Testis (tissue), 3 donors: ENCODE results near the gene MINDY4. TPM values are rescaled to one million over a fixed set of nuclear protein-coding genes. Genes with fewer than 3 reads are reported as not detected.
A peak's percentile ranks its signal among the peaks of the same experiment; 100 is the strongest.

Experiments used
- DNase-seq: peaks from one replicate; pipeline ENCODE4 v3.0.0-alpha.2; 2019
- H3K27ac ChIP-seq, 2 donors: fragments of 200-600 bp; sonication (generic); one replicate each; pipeline ENCODE4 v1.5.1; 2019
- H3K27me3 ChIP-seq: fragments of 200-600 bp; sonication (generic); one replicate; pipeline ENCODE4 v1.5.1; 2019
- H3K36me3 ChIP-seq: fragments of 200-600 bp; sonication (generic); one replicate; pipeline ENCODE4 v1.5.1; 2017; ENCODE audit warnings: low read depth; ENCODE audit errors: missing control alignments
- H3K4me1 ChIP-seq: fragments of 200-600 bp; sonication (generic); one replicate; pipeline ENCODE4 v1.5.1; 2019
- H3K4me3 ChIP-seq, 2 donors: fragments of 200-600 bp; sonication (generic); one replicate each; pipeline ENCODE4 v1.5.1; 2017 to 2019
- H3K9me3 ChIP-seq: fragments of 200-600 bp; sonication (generic); one replicate; pipeline ENCODE4 v1.5.1; 2017
- POLR2A ChIP-seq: fragments of 450-650 bp; IDR thresholded peaks from one replicate; pipeline ENCODE4 v1.6.1; 2017; ENCODE audit warnings: antibody characterized with exemption, mild to moderate bottlenecking, moderate library complexity
- WGBS, 2 donors: methylation state at CpG; one replicate each; pipeline ENCODE4 v1.1.5; 2018; 5-methylcytosine and 5-hydroxymethylcytosine counted together
- intact Hi-C: fragments of 100-400 bp; cut with DNase I; formaldehyde crosslinking; loops from one replicate; pipeline ENCODE4 v1.15.1; 2023; ENCODE audit warnings: low total_unique reads
- polyA plus RNA-seq: library from polyadenylated mRNA; stranded (reverse); fragments of 350-450 nt; fragmentation: Illumina TruSeq; extraction: RNeasy Lipid Tissue Mini Kit (QIAGEN cat#74804); gene quantifications from one replicate; pipeline ENCODE4 v1.2.3, GENCODE V29; 2014; ENCODE audit warnings: low read depth, low replicate concordance; ENCODE audit not compliant: insufficient read depth
- total RNA-seq, 2 donors: library from RNA; depleted of rRNA; stranded (reverse); fragments of >200 nt; gene quantifications; one replicate each; pipeline ENCODE4 v1.2.3, GENCODE V29; 2016
- TF ChIP-seq, protein P1 (sequence below), 3 experiments: fragments of 450-650 bp in 2 of 3; fragments of 200-600 bp in 1 of 3; sonication (generic) in 1 of 3; IDR thresholded peaks; one replicate each; pipeline ENCODE4 v1.5.1; 2016 to 2019; ENCODE audit warnings: antibody characterized with exemption in 3 of 3, mild to moderate bottlenecking in 2 of 3, moderate library complexity in 1 of 3

The MINDY4 gene
- total and polyA plus RNA-seq, 3 donors from 2014 or later: 25.3 to 51.7 (median 47.6) TPM

DNA sequence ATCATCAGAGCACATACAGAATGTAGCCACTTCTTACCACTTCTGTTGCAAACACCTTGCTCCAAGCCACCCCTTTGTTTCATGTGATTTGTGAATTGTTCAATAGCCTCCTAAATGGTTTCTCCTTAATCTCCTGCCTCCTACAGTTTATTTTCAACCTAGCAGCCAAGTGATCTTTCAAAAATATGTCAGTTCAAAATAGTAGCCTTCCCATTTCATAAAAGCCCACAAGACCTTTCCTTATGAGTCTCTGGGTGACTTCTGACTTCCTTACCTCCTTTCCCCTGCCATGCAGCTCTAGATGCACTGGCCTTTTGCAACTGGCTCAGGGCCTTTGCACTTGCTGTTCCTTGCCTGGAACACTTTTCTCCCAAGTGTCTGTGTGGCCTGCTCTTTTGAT, 4.8 kb downstream of the MINDY4 start:
- Histone ChIP-seq H3K9me3 (no peaks in the 10 kb centered on the region), H3K4me1 (peaks cover 27% of the 10 kb centered on the region), H3K36me3 (no peaks in the 10 kb centered on the region), H3K27ac (no peak overlapping the region), H3K27me3 (no peaks in the 10 kb centered on the region), H3K4me3 (no peak overlapping the region)
- TF ChIP-seq, protein P1, sequence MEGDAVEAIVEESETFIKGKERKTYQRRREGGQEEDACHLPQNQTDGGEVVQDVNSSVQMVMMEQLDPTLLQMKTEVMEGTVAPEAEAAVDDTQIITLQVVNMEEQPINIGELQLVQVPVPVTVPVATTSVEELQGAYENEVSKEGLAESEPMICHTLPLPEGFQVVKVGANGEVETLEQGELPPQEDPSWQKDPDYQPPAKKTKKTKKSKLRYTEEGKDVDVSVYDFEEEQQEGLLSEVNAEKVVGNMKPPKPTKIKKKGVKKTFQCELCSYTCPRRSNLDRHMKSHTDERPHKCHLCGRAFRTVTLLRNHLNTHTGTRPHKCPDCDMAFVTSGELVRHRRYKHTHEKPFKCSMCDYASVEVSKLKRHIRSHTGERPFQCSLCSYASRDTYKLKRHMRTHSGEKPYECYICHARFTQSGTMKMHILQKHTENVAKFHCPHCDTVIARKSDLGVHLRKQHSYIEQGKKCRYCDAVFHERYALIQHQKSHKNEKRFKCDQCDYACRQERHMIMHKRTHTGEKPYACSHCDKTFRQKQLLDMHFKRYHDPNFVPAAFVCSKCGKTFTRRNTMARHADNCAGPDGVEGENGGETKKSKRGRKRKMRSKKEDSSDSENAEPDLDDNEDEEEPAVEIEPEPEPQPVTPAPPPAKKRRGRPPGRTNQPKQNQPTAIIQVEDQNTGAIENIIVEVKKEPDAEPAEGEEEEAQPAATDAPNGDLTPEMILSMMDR (IDR thresholded peaks at IDR 0.05): no peak
- TF ChIP-seq POLR2A: no peak
- intact Hi-C loops: no loop called here
- no peak for DNase-seq

DNA sequence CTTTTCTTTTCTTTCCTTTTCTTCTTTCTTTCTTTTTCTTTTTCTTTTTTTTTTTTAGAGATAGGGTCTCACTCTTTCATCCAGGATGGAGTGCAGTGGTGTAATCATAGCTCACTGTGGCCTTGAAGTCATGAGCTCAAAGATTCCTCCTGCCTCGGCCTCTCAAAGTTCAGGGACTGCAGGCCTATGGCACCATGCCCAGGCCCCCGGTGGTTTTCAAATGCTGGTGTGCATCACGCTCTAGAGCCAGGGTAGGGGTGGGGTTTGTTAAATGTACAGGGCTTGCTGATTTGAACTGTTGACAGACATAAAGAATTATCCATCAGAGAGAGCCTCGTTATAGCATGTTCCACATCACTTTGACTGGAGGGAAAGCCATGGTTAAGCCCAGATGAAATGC, 5.8 kb downstream of the MINDY4 start:
- Histone ChIP-seq H3K9me3 (no peaks in the 10 kb centered on the region), H3K36me3 (no peaks in the 10 kb centered on the region), H3K4me3 (no peak overlapping the region), H3K4me1 (peaks cover 26% of the 10 kb centered on the region), H3K27ac (peak overlapping the region in 1 of 2 donors; percentile 5), H3K27me3 (no peaks in the 10 kb centered on the region)
- WGBS, 2 donors: 48% methylated on average over 4 of the region's 4 CpGs
- TF ChIP-seq, protein P1 (IDR thresholded peaks at IDR 0.05): no peak
- TF ChIP-seq POLR2A: no peak
- intact Hi-C loops: no loop called here
- DNase-seq: no peak

DNA sequence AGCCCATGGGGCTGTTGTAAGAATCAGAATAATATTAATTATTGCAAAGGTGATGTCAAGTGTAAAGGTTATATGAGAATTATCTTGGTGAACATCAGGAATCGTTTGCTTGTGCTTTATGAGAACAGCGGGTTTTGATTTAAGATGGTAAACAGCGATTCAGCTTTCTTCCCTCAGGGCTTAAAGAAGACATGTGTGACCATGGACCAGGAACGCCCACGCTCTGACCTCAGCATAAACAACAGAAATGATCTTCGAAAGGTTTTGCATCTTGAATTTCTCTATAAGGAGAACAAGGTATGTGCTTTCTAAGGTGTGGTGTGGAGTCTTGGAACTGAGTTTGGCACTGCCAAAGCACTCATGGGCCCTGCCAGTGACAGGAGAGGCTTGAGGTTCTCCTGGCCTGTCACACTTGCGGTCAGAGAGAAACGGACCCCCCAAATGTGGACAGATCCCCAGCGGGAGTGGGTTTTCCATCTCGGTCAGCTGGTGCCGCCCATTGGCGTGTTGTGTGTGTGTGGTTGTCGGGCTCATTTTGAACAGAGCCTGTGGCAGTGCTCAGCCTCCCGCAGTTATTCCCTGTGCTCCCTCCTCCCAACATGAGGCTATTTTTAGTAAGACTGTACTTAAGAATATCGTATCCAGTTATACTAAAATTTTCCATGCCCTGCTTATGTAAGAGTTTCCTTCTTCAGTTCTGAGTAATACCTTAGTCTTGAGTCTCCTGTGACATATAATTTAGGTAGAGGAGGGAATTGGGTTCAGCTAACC, 7.2 kb downstream of the MINDY4 start:
- WGBS, 2 donors: 65 to 78% methylated on average over 13 to 15 of the region's 15 CpGs
- Histone ChIP-seq H3K27me3 (no peaks in the 10 kb centered on the region), H3K9me3 (no peaks in the 10 kb centered on the region), H3K27ac (peak overlapping the region; percentile 14 to 57), H3K4me1 (peaks cover 12% of the 10 kb centered on the region), H3K4me3 (no peak overlapping the region), H3K36me3 (no peaks in the 10 kb centered on the region)
- intact Hi-C loops: no loop called here
- TF ChIP-seq POLR2A: no peak
- TF ChIP-seq, protein P1 (IDR thresholded peaks at IDR 0.05): no peak
- DNase-seq: no peak

DNA sequence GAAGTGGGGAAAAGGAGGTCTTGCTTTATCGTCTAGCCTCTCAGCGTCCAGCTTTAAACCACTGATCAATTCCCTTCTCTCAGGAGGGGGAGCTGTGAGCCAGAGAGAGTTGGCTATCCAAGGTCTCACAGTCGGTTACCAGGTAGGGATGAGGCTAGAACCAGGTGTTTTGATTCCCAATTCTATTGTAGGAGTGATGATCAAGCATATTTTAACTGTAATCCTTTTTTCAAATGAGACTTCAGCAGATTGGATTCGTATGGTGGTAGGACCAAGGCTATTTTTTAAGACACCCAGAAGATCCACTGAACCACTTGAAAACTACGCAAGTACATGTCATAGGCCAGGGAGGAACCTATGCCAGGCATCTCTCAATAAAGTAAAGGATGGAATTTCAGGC, 8.4 kb downstream of the MINDY4 start:
- Histone ChIP-seq H3K27me3 (no peaks in the 10 kb centered on the region), H3K4me3 (no peak overlapping the region), H3K36me3 (no peaks in the 10 kb centered on the region), H3K27ac (no peak overlapping the region), H3K4me1 (peaks cover 12% of the 10 kb centered on the region), H3K9me3 (no peaks in the 10 kb centered on the region)
- intact Hi-C loops: no loop called here
- DNase-seq: no peak
- TF ChIP-seq POLR2A: no peak
- TF ChIP-seq, protein P1 (IDR thresholded peaks at IDR 0.05): no peak
- WGBS, 2 donors: 83 to 85% methylated on average over 5 of the region's 5 CpGs

DNA sequence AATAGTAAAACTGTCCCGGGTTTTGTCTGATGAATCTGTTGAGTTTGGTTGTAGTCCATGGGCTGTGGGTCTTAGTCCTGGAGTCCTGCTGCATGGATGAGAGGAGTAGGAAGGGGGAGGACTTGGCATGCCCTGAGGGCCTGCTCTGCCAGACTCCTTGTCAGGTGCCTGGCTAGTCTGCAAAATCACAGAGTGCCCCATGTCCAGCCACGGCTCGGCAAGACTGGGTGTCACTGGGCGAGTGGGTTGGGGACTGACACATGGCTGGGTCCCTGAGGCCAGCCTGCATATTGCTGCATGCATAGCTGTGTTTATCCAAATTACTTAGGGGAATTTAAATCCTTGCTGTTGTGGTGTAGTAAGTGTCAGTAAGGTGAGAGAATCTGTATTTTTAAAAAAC, 9.7 kb downstream of the MINDY4 start:
- Histone ChIP-seq H3K27ac (no peak overlapping the region), H3K27me3 (no peaks in the 10 kb centered on the region), H3K36me3 (no peaks in the 10 kb centered on the region), H3K4me1 (peaks cover 12% of the 10 kb centered on the region), H3K4me3 (no peak overlapping the region), H3K9me3 (no peaks in the 10 kb centered on the region)
- intact Hi-C loops: no loop called here
- 78 to 79% methylated on average over 2 to 4 of the region's 4 CpGs for WGBS, 2 donors
- TF ChIP-seq, protein P1 (IDR thresholded peaks at IDR 0.05): no peak
- no peak for TF ChIP-seq POLR2A
- DNase-seq: no peak
